Mucosa of gallbladder (tissue), 1 donor: ENCODE measurements around the gene CDCP2. TPM values are rescaled to one million over a fixed set of nuclear protein-coding genes. Genes with fewer than 3 reads are reported as not detected.
"Not testable (repeated sequence)": the region's sequence is repeated elsewhere in the genome, so short reads cannot be mapped to it uniquely, and the experiment has no call there.

Experiments used
- DNase-seq: peaks from one replicate; pipeline ENCODE4 v3.0.0-alpha.2; 2020; ENCODE audit warnings: low spot score
- total RNA-seq: library from RNA; stranded (reverse); gene quantifications from one replicate; pipeline ENCODE4 v1.2.1, GENCODE V29; 2021
- donor health status: DM: no; HTN: no; CAD: no.

The CDCP2 gene
- total RNA-seq, 1 donor from 2014 or later = not detected

DNA sequence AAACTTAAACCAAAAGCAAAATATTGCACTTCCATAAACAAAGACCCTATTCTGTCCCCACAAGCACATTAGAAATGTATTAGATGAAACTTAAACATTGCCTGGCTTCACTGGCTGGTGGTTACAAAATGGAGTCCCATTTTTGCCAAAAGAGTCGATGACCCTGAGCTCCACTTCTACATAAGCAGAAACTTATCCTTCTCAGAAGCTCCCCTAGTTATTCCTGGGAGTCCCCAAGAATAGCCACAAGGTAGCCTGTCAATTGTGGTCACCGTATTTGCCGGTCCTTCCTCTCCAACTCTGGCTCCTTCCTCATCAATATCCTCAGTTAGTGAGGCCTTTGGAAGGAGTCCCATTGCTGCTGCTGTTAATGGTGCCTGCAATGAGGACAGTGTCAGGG lies 37.3 kb downstream of the CDCP2 start:
- DNase-seq = no peak

DNA sequence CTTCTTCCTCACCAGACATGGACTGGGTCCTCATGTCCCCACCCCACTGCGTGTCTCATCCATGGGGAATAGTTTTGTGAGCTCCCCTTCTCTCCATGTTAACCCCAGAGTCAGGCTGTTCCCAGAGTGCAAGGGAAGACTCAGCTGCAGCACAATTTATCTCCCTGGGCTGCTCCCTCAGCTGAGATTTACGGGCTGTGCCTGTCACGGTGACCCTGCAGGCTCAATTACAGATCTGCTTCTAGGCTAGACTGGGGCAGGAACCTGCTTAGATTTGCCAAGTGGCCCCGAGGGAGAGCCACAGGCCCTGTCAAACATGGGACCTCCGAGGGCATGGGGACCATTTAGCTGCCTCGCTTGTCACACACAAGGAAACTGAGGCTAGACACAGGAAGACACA lies 37.8 kb downstream of the CDCP2 start:
- DNase-seq = no peak

DNA sequence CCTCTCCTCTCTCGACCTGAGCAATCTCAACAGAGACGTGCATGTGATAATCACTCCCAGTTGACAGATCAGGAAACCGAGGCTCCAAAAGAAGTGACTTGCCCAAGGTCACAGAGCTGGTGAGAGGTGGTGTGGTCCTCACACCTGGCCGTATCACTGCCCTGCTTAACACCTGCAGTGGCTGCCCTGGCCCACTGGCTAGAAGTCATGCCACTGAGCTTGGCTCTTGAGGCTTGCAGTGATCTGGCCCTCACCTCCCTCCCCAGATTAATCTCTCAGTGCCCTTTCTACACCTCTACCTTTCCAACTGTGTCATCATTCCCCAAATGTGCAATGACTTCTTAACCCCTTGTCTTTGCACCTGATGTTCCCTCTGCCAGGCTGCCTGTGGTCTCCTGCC lies 38.8 kb downstream of the CDCP2 start:
- DNase-seq = no peak

DNA sequence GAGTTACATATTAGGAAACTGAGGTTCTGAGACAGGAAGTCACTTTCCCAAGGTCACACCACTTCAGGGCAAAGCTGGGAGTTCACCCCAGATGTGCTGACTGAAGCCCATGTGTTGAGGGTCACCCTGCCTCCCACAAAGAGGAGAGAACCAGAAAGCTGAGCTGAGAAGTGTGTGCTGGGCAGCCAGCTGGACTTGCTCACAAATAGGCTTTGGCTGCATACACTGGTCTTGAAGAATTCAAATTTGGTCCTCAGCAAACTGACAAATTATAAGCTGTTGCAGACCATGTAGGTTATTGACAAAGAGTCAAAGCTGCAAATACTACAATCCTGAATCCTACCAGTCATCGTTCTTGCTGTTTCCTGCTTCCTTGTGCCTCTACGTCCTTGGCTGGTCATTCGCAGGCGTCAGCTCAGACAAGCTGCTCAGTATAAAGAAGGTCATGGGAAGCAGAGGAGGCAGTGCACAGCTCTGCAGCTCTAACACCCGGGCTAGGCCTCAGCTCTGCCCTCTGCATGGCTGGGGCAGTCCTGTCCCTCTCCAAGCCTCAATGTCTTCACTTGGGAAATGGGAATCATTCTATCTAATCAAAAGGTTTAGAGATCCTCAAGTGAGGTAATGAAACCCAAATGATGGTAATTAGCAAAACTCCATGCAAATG lies 40.0 kb downstream of the CDCP2 start:
- no peak for DNase-seq

DNA sequence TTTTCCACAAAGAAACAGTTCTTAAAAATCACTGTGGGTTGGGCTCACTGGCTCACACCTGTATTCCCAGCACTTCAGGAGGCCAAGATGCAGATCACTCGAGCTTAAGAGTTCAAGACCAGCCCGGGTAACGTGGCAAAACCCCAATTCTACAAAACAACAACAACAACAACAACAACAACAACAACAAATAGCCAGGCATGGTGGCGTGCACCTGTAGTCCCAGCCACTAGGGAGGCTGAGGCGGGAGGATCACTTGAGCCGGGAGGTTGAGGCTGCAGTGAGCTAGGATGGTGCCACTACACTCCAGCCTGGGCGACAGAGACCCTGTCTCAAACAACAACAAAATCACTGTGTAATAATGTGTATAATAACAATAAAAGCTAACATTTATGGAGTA lies 40.8 kb downstream of the CDCP2 start:
- no peak for DNase-seq

DNA sequence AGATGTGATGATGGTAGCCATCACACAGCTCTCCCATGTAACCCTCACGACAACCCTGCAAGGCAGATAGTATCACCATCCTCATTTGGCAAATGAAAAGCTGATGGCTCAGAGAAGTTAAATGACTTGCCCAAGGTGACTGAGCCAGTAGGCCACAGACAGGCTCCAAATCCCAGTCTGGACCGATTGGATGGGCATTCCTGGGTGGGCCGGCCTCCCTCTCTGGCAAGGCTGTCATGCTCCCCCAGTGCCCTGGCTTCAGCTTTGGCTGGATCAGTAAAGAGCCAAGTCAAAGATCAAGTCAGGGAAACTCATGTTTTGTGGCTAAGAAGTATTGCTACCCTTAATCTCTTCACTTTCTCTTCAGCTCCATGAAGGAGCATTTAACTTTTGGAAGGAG lies 41.2 kb downstream of the CDCP2 start:
- no peak for DNase-seq

DNA sequence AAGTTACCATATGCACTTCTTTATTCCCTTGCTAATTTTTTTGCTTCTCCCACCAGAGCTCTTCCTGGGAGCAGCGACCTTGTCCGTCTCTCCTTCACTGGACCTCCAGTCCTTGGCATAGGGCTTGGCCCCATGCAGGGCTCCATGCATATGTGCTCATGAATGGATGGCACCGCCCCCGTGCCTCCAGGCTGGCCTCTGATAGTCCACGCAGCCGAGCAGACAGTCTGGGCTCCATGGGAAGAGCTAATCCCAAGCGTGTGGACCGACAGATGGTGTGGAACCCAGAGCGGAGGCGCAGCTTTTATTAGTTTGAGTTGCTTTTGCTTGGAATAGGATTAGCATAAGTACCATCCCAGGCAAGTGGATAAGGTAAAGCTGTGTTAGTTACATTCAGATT lies 41.8 kb downstream of the CDCP2 start:
- no peak for DNase-seq

DNA sequence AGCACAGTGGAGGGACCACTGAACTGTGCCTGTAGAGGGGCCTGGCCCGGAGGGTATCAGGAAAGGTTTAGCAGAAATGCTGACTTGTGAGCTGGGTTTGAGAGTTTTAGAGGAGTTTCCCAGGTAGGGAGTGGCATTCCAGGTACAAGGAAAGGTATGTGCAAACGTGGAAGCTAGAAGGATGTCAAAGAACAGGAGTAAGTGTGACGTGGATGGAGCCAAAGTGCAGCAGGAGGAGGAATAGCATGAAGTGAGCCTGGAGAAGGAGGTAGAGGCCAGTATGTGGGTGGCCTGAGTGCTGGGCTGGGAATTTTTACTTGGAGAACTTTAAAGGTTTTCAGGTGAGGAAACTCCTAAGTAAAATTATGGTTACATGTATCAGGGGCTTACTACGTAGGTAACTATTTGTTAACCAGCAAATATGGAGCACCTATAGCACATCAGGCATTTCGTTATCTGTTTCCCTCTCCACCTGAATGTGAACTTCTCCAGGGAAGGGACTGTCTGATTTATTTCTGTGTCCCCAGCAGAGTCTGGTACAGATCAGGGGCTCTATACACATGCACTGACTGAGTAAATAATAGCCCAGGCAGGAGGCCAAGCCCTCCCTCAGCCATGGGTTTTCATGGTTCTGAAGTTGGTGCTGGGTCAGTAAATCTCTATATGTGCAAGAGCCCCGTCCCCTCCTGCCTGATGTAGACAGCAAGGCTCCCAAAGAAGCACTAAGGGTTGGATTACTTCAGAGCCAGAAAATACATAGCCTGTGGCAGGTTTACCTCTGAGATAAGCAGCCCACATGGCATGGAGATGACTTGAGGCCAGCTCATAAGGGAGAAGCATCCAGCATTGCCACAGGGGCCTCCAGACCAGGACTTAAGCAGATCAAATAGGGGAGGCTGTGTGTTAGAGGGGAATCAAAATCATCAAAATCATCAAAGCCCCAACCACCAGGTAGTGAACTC lies 43.4 kb downstream of the CDCP2 start:
- DNase-seq = no peak

DNA sequence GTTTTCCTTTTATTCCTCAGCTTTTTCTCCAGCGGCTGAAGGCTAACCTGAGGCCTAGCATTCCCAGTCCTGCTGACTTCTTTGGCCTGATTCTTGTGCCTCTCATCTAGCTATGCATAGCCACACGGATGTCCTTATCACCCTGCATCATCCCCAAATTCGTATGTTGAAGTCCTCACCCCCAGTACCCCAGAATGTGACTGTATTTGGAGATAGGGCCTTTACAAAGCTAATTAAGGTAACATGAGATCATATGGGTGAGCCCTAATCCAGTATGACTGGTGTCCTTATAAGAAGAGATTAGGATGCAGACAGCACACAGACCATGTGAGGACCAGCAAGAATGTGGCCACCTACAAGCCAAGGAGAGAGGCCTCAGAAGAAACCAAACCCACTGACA lies 44.6 kb downstream of the CDCP2 start:
- no peak for DNase-seq

DNA sequence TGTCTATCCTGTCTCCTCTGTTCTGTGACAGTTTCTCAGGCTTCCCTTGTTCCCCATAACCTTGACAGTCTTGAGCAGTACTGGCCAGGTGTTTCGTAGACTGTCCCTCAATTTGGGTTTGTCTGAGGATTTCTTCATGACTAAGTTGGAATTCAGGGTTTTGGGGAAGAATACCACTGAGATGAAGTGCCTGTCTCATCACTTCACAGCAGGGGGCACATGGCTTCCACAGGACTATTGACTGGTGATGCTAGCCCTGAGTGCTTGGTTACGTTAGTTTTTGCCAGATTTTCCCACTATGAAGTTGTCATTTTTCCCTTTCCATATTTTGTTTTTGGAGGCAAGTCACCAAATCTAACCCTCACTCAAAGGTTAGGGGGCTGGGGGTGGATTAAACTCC lies 45.7 kb downstream of the CDCP2 start:
- DNase-seq = no peak

DNA sequence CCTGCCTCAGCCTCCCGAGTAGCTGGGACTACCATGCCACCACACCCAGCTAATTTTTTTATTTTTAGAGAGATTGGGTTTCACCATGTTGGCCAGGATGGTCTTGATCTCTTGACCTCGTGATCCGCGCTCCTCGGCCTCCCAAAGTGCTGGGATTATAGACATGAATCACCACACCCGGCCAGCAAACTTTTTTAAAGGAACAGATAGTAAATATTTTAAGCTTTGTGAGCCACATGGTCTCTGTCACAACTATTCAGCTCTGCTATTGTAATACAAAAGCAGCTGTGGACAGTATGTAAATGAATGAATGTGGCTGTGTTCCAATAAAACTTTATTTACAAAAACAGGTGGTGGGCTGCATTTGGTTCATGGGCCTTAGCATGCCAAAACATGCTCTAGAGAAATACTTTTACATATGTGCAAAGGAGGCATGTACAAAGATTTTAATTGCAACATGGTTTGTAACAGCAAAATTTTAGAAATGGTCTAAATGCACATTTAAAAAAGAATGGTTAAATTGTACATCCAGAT lies 47.0 kb downstream of the CDCP2 start:
- DNase-seq = no peak

DNA sequence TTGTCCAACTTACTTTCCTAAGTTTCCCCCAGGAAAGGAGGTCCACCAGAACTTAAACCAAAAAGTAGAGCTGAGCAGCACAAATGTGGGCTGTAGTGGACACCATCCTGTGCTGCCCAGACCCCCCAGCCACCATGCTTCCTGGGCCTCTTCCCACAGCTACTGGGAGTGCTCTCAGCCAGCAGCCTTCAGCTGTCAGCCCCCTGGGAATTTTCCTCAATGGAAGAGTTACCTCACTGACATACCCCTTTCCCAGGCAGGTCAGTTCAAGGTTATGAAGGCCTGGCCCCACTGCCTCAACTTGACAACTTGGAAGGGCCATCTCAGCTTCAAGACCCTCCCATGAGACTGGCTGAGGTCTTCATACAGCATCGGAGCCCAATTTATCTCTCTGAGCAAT lies 47.7 kb downstream of the CDCP2 start:
- no peak for DNase-seq

DNA sequence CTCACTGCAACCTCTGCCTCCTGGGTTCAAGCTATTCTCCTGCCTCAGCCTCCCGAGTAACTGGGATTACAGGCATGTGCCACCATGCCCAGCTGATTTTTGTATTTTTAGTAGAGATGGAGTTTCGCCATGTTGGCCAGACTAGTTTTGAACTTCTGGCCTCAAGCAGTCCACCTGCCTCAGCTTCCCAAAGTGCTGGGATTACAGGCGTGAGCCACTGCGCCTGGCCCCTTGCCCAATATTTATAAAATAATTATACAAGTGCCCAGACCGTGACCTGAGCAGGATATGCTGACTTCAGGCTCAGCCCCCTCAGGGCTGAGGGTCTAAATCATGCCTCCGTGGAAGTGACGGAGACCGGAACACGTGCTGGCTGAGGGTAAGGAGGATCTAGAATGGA lies 48.2 kb downstream of the CDCP2 start:
- not testable (repeated sequence) for DNase-seq

DNA sequence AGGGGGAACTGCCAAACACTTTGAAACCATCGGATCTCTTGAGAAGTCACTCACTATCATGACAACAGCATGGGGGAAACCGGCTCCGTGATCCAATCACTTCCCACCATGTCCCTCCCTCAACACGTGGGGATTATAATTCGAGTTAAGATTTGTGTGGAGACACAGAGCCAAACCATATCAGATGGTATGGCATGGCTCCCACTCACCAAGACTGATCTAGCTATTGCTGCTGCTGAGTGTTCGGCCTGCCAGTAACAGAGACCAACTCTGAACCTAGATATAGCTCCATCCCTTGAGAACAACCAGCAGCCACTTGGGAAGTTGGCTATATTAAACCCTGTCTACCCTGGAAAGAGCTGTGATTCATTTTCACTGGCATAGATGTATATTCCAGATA lies 49.4 kb downstream of the CDCP2 start:
- no peak for DNase-seq

DNA sequence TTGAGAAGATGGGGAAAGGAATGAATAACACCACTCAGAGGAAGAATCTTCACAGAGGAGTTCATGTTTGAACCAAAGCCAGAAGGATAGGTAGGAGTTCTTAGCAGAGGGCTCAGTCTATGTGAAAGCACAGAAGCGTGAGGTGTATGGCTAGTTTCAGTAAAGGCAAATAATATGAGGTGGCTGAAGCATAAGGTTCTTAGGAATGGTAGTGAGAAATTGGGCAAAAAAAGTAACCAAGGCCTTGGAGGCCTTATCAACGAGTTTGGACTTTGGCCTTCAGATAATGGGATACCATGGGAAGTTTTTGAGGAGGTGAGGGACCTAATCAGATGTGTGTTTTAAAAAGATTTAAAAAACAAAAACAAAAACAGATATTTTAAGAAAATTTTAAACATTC lies 52.3 kb downstream of the CDCP2 start:
- DNase-seq = no peak

DNA sequence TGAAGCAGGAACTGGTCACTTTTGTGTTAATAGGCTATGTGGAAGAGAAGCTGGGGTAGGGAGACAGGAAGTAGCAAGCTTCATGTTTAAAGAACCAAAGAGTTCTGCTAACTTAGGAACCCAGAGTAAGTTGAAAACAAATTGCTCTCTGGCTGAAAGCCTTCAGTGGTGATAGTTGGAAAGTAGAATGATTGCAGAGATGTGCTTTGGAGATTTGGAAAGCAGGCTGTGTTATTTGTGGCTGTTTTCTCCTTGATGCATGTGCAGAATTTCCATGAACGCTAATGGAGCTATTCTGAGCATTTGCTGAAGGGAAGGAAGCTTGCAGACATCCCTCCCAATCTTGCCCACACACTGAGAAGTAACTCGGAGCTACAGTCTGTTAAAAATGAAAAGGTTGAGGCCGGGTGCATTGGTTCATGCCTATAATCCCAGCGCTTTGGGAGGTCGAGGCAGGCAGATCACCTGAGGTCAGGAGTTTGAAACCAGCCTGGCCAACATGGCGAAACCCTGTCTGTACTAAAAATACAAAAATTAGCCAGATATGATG lies 53.7 kb downstream of the CDCP2 start:
- DNase-seq = no peak

DNA sequence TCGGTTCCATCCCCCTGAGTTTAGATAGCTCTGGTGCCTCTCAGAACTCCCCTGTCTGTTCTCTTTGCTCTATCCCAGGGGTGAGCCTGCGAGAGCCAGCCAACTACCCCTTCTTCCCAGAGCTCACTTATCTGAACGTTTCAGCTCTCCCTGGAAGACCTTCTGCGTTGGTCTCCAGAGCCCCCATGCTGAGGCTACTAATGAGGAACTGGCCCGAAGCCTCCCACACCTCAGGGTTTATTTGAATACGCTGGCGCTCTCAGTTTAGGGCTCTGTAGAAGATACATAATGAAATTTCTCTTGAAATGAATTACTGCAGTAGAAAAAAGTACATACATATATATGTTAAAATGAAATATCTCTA lies 55.9 kb downstream of the CDCP2 start:
- DNase-seq = no peak

DNA sequence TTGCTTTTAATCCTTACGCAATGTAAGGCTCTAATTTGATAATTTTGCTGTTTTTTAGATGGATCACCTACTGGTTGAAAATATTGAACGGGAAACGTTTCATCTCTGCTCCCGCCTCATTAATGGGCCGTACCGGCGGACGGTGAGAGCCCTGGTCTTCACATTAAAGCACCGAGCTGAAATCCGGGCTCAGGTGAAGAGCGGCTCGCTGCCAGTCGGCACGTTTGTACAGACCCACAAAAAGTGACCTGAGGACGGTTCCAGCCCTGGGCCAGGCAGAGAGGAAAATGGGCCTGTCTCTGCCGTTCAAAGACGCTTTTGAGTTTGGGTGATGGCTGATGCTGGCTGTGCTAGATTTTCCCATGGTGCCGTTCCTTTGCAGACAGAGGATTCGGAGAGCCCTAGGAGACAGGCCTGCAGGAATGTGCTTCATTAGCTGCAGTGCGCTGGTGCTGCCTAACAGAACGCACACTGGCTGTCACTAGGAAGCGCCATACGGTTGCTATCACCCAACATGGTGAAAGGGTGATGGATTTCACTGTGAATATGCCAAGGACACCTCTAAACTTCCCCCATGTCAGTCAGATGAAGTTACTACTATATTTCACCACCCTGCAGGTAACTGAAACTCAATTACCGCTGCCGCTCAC lies 56.4 kb downstream of the CDCP2 start:
- no peak for DNase-seq

DNA sequence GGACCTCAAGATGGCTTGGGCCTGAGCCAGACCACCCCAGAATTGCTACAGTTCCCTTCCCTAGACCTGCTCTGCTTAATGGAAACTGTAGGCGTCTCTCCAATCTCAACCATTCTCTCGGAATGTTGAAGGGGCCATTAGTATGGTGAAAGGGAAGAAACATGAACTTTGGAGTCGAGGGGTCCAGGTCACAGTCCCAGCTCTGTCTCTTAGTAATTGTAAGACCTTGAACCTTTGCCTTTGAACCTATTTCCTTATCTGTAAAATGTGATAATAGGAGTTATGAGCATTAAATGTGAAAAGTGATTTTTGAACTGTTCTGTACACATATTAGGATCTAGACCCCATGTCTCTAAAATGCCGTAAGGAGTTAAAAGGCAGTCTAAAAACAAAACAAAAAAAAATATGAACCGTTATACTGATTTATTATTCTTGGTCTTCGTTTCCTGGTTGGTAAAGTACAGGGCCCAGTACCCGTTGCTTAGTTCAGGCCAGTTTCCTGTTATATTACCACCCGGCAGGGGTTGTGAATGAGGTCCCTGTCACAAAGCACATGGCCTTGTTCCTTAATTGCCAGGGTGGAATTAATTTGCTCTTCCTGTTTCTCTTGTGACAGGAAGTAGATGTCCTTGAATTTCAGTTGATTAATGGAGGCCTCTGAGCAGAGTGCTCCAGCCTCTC lies 57.1 kb downstream of the CDCP2 start:
- no peak for DNase-seq

DNA sequence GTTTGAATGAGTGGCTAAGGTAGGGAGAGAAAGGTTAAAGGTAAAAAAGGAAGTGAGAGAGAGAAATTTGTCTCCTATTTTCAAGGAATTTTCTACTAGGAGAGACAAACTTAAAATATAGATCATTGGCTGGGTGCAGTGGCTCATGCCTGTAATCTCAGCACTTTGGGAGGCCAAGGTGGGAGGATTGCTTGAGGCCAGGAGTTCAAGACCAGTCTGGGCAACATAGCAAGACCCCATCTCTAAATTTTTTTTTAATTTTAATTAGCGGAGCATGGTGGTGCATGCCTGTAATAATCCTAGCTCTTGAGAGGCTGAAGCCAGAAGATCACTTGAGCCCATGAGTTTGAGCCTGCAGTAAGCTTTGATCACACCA lies 58.1 kb downstream of the CDCP2 start:
- not testable (repeated sequence) for DNase-seq

DNA sequence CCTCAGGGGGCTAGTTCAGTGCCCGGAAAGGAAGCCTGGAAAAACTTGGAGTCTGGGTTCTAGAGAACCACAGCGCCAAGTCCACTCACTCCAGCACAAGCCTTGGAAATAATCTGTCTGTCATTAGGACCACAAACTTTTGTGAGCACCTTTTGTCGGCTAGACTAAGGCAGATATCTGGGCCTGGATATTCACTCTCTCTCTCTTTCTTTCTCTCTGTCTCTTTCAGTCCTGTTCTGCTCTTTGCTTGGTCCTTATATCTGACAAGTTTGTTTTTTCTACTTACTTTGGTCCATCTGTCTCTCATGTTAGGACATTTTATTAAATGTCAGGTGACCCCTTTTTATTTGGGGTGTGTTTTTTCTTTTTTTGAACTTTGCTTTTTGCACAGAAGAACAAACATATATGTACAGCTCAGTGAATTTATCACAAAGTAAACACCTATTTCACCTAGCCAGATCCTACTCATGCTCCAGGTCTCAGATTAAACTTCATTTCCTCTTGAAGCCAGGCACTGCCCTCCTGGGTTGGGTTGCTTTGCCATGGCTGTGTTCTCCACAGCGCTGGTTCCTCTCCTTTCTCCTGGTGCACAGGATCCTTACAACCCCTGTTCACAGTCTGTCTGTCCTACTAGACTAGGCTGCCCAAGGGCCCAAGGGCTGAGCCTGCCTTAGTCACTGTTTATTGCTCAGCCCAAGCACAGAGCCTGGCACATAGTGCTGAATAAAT lies 58.6 kb downstream of the CDCP2 start:
- no peak for DNase-seq
